Retinal pigment epithelial cell (primary cell): ENCODE data around the gene UBAC1.
"Not testable (repeated sequence)": the region's sequence is repeated elsewhere in the genome, so short reads cannot be mapped to it uniquely, and the experiment has no call there.

ENCODE experiments used
- DNase-seq: peaks from one replicate; pipeline ENCODE4 v3.0.0-alpha.2; 2010; ENCODE audit warnings: low read depth
- H3K4me3 ChIP-seq: 2 replicates; pipeline ENCODE4 v1.5.1; 2011; ENCODE audit warnings: mild to moderate bottlenecking, low read length, control low read depth, moderate library complexity
- TF ChIP-seq, protein P1 (sequence below): conservative IDR thresholded peaks from 2 replicates; pipeline ENCODE4 v1.5.1; 2011; ENCODE audit warnings: low read depth, low read length, control low read depth, inconsistent platforms

UBAC1 gene

DNA sequence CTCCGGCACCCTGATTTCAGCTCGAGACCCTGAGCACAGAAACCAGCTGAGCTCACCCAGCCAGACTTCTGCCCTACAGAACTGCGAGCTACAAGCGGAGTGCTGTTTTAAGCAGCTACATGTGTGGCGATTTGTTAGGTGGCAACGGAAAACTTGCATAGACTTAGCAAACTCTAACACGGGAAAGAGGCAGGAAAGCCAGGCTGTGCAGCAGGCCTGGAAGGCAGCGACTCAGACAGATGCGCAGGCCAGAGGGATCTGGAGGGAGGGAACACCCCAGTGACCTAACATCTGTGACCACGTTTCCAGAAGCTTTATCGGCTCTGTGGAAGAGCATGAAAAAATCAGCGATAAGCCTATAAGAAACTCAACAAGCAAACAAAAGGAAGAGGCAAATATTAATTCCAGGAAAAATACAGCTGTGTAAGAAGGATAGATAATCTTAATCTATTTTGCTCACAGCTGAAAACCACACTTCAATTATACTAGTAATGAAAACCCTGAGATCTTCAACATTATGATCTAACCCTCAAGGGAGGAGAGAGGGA is 11.0 kb downstream of the UBAC1 start:
- TF ChIP-seq, protein P1, sequence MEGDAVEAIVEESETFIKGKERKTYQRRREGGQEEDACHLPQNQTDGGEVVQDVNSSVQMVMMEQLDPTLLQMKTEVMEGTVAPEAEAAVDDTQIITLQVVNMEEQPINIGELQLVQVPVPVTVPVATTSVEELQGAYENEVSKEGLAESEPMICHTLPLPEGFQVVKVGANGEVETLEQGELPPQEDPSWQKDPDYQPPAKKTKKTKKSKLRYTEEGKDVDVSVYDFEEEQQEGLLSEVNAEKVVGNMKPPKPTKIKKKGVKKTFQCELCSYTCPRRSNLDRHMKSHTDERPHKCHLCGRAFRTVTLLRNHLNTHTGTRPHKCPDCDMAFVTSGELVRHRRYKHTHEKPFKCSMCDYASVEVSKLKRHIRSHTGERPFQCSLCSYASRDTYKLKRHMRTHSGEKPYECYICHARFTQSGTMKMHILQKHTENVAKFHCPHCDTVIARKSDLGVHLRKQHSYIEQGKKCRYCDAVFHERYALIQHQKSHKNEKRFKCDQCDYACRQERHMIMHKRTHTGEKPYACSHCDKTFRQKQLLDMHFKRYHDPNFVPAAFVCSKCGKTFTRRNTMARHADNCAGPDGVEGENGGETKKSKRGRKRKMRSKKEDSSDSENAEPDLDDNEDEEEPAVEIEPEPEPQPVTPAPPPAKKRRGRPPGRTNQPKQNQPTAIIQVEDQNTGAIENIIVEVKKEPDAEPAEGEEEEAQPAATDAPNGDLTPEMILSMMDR, result no peak
- no peak overlapping the region for H3K4me3 ChIP-seq
- no peak for DNase-seq

DNA sequence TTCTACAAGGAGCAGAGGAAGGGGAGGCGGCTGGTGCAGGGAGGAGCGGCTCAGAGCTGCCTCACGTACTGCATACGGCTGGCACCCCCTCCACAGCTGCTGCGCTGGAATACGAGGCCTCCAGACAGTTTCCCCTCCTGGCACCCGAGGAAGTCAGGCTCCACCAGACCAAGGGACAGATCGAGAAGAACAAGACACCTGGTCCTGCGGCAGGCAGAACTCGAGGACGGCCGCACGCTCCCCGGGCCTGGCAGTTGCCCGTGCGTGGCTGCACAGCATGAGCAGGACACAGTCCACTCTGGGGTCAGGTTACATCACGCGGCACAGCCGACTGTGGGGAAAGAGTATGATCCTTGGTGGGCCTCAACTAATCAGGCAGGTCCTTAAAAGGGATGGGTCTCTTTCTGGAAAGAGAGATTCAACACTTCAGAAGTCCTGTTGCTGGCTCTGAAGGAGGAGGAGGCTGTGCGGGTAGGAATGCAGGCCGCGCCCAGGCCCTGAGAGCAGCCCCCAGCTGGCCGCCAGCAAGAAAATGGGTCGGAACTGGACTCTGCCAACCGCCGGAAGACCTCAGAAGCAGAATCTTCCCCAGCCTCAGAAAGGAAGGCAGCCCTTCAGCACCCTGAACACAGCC is 11.6 kb downstream of the UBAC1 start:
- TF ChIP-seq, protein P1, result no peak
- no peak for DNase-seq

DNA sequence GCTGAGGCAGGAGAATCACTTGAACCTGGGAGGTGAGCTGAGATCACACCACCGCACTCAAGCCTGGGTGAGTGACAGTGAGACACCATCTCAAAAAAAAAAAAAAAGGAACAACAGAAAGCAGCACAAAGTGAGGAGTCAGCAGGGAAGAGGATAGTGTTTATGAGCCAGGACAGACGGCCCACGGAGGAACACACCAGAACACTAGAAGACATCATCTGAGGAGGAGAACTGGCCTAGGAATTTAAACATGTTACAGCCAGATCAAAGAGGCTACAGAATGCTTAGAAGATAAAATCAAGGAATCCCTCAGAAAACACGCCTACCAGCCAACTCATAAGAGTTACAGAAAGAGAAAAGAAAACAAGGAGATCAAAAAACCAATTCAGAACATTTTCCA is 12.2 kb downstream of the UBAC1 start:
- DNase-seq, result no peak
- TF ChIP-seq, protein P1, result no peak
- no peak overlapping the region for H3K4me3 ChIP-seq

More for the DNA sequence above, 11.6 kb downstream of the UBAC1 start:
- no peak overlapping the region for H3K4me3 ChIP-seq

DNA sequence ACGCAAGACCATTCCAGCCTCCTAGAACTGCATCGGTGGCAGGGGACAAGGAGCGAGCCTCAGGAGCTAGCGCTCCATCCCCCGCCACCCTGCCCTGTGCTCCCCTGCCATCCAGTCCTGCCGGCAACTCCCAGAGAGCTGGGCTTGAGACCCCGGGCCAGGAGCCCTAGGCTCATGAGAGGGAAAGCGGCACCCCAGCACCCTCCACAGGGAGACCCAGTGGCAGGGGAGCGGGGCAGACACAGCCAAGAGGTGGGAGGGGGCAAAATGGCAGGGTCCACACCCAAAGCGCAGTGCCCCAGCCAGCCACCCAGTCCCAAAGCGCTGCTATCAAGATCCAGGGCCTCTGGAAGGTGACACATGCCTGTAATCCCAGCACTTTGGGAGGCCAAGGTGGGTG is 12.7 kb downstream of the UBAC1 start:
- TF ChIP-seq, protein P1, result no peak
- DNase-seq, result no peak
- no peak overlapping the region for H3K4me3 ChIP-seq

DNA sequence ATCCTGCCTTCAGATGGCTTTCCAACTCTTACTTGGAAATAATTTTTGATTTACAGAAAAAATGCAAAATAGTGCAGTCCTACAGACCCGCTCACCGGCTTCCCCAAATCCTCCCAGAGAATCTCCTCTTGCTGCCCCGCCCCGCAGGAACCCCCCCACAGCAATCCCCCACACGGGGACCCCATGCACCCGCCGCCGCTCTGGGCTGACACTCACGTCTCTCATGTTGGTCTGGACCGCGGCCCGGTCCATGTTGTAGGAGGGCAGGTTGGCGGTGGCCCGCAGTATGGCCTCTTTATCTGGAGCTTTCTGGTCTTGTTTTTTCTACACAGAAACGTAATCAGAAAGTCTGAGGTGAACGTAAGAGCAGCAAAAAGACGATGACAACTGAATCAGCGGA is 13.6 kb downstream of the UBAC1 start:
- no peak for DNase-seq
- TF ChIP-seq, protein P1, result no peak
- no peak overlapping the region for H3K4me3 ChIP-seq

DNA sequence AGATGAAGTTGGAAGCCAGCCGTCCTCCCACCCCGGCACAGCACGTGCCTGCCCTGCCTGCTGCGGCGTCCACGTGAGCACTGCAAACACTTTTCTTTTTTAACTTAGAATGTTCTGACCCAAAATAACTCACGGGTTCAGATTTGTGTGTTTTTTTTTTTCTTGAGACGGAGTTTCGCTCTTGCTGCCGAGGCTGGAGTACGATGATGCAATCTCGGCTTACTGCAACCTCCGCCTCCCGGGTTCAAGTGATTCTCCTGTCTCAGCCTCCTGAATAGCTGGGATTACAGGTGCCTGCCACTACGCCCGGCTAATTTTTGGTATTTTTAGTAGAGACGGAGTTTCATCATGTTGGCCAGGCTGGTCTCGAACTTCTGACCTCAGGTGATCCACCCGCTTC is 14.1 kb downstream of the UBAC1 start:
- H3K4me3 ChIP-seq, DNase-seq: not testable (repeated sequence)

DNA sequence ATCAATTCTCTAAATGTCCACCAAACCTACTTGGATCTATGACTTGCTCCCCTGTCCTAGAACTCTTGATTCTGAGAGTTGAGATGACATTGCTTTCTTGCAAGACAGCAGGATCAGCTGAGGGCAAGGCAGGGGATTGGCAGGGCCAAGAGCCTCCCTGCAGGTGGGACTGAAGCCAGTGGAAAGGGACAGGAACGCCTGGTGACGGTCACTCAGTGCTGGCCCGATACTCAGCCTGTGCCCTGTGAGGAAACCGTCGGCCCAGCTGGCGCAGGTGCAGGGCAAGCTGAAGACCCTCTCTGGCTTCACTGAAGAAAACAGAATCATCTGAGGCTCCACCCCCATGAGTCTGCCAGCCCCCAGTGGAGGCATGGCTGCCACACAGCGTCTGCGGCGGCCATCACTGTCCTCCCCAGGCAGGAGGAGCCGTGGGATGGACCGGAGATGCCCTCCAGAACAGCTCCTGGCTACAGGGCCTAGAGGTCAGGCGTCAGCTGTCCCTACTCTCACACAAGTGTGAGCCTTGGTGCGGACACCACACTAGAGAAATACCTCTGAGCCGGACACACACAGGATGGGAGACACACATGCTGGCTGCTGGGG is 14.7 kb downstream of the UBAC1 start:
- no peak overlapping the region for H3K4me3 ChIP-seq
- TF ChIP-seq, protein P1, result no peak
- DNase-seq, result no peak
